Colonic mucosa (tissue), 4 donors: ENCODE measurements around the gene SLC35D2. TPM values are rescaled to one million over a fixed set of nuclear protein-coding genes. Genes with fewer than 3 reads are reported as not detected.
"Not testable (repeated sequence)": the region's sequence is repeated elsewhere in the genome, so short reads cannot be mapped to it uniquely, and the experiment has no call there.

Source experiments
- DNase-seq: peaks from one replicate; pipeline ENCODE4 v3.0.0-alpha.2; 2020
- H3K27ac ChIP-seq: fragments of 200-600 bp; one replicate; pipeline ENCODE4 v1.8.0; 2021
- H3K27me3 ChIP-seq: fragments of 200-600 bp; one replicate; pipeline ENCODE4 v1.8.0; 2021
- H3K36me3 ChIP-seq: fragments of 200-600 bp; one replicate; pipeline ENCODE4 v1.8.0; 2021
- H3K4me1 ChIP-seq: fragments of 200-600 bp; one replicate; pipeline ENCODE4 v1.8.0; 2021; ENCODE audit warnings: mild to moderate bottlenecking
- H3K4me3 ChIP-seq: fragments of 200-600 bp; one replicate; pipeline ENCODE4 v1.8.0; 2021
- H3K9ac ChIP-seq, 2 donors: one replicate each; pipeline ENCODE4 v1.7.0; 2013; ENCODE audit warnings: control low read depth in 2 of 2, low read depth in 2 of 2, low read length in 2 of 2
- H3K9me3 ChIP-seq: fragments of 200-600 bp; one replicate; pipeline ENCODE4 v1.8.0; 2021
- CTCF ChIP-seq: fragments of 200-600 bp; IDR thresholded peaks from one replicate; pipeline ENCODE4 v1.8.0; 2022; ENCODE audit warnings: antibody characterized with exemption, mild to moderate bottlenecking
- intact Hi-C: fragments of 100-400 bp; cut with DNase I; formaldehyde crosslinking; loops from one replicate; pipeline ENCODE4 v1.14.1; 2022
- total RNA-seq, 2 donors: library from RNA; stranded (reverse); fragmentation: NEBNext Ultra II Directional in 1 of 2; extraction: Animal tissue kit (Norgen Biotek cat#: 25700) in 1 of 2; gene quantifications; one replicate each; pipeline ENCODE4 v1.2.1, GENCODE V29; 2021
- donor health status: healthy.
- donor health status: DM: no; HTN: no; CAD: no.
- donor health status: DM: no; HTN: no; CAD: no.

The SLC35D2 gene
- total RNA-seq, 2 donors from 2014 or later: 57.8 to 95.0 TPM

GRCh38 chr9:96333958-96334357 lies 49.6 kb downstream of the SLC35D2 start:
- intact Hi-C loops: no loop called here
- H3K36me3 ChIP-seq: no peaks in the 10 kb centered on the region
- no peak overlapping the region for H3K4me3 ChIP-seq
- H3K4me1 ChIP-seq: no peaks in the 10 kb centered on the region
- no peaks in the 10 kb centered on the region for H3K9me3 ChIP-seq
- no peak for TF ChIP-seq CTCF
- DNase-seq: no peak
- no peak overlapping the region for H3K9ac ChIP-seq
- no peaks in the 10 kb centered on the region for H3K27me3 ChIP-seq
- H3K27ac ChIP-seq: no peak overlapping the region

- Histone ChIP-seq H3K27ac (no peak overlapping the region), H3K27me3 (no peaks in the 10 kb centered on the region), H3K4me3 (no peak overlapping the region), H3K9me3 (no peaks in the 10 kb centered on the region), H3K4me1 (no peaks in the 10 kb centered on the region), H3K9ac (no peak overlapping the region), H3K36me3 (no peaks in the 10 kb centered on the region)
- TF ChIP-seq CTCF: no peak
- intact Hi-C loops: no loop called here
- DNase-seq: no peak
Observed at GRCh38 chr9:96331236-96331947, 52.1 kb downstream of the SLC35D2 start.

GRCh38 chr9:96327694-96328352 lies 55.7 kb downstream of the SLC35D2 start:
- Histone ChIP-seq H3K36me3 (no peaks in the 10 kb centered on the region), H3K9ac (no peak overlapping the region), H3K4me1 (no peaks in the 10 kb centered on the region), H3K27ac (no peak overlapping the region), H3K27me3 (no peaks in the 10 kb centered on the region), H3K9me3 (no peaks in the 10 kb centered on the region), H3K4me3 (no peak overlapping the region)
- intact Hi-C loops: loop anchor here (5.0 to 10.0 kb wide), 2 partner anchors 117 to 339 kb away; no protein-coding TSS in a partner anchor
- TF ChIP-seq CTCF: peak; percentile 84
- DNase-seq: peak; percentile 67

GRCh38 chr9:96323169-96323568 lies 60.3 kb downstream of the SLC35D2 start:
- no peak for TF ChIP-seq CTCF
- H3K4me1 ChIP-seq: no peaks in the 10 kb centered on the region
- H3K36me3 ChIP-seq: no peaks in the 10 kb centered on the region
- no peaks in the 10 kb centered on the region for H3K27me3 ChIP-seq
- H3K27ac ChIP-seq: no peak overlapping the region
- no peak for DNase-seq
- no peak overlapping the region for H3K9ac ChIP-seq
- no peaks in the 10 kb centered on the region for H3K9me3 ChIP-seq
- H3K4me3 ChIP-seq: no peak overlapping the region
- intact Hi-C loops: loop anchor here (10.0 kb wide), 1 partner anchor 122 kb away; no protein-coding TSS in a partner anchor

GRCh38 chr9:96322736-96323135 lies 60.8 kb downstream of the SLC35D2 start:
- not testable (repeated sequence) for H3K9ac ChIP-seq, H3K9me3 ChIP-seq, H3K27me3 ChIP-seq, H3K27ac ChIP-seq, H3K36me3 ChIP-seq, H3K4me3 ChIP-seq, DNase-seq, H3K4me1 ChIP-seq
- intact Hi-C loops: loop anchor here (10.0 kb wide), 1 partner anchor 122 kb away; no protein-coding TSS in a partner anchor

- intact Hi-C loops: loop anchor here (10.0 kb wide), 1 partner anchor 123 kb away; no protein-coding TSS in a partner anchor
- H3K36me3 ChIP-seq, H3K4me3 ChIP-seq, H3K9me3 ChIP-seq, H3K27ac ChIP-seq, DNase-seq, H3K9ac ChIP-seq, H3K27me3 ChIP-seq, H3K4me1 ChIP-seq: not testable (repeated sequence)
Observed at GRCh38 chr9:96322210-96322609, 61.3 kb downstream of the SLC35D2 start.
